NAMALWA (cell line): Measurements from ENCODE around the gene AMACR.

Source experiments
- DNase-seq: peaks from one replicate; pipeline ENCODE4 v3.0.0-alpha.2; 2015; ENCODE audit warnings: low spot score

AMACR gene

DNA sequence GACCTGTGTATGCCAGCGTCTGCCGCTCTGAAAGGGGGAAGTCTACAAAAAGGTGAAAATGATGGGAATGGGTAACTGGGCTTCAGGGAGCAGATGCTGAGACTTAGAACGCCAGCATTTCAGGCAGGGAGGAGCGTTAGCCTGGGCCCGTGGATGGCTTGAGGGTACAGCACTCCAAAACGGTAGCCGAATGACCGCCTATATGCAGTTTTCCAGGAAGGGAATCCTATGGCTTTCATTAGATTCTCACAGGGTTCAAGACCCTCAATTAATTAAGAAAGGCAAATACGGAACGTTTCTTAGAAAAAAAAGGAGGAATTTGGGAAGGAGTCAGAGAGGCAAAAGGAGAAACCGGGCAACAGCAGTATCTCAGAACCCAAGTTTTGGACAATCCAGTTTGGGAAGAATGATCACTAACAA is 639 bp downstream of the AMACR start:
- DNase-seq, result no peak

- no peak for DNase-seq
Measured at GRCh38 chr5:34005681-34006080, 2.2 kb downstream of the AMACR start.

DNA sequence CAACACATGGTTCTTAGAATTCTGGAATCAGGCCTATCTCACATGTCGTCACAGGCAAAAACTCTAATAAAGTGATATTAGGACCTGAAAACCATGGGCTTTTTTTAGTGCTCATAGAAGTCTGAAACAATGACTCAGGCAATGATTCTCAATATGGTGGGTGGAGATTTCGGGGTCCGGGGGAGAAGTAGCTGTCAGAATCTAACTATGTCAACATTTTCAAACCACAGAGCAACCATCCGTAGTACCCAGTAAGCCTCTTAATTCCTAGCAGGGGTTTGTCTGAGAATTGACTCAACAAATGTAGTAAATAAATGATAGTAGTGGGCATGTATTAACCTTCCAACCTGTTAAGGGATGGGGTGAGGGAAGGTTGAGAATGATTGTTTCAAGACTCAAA is 2.6 kb downstream of the AMACR start:
- DNase-seq, result no peak

DNA sequence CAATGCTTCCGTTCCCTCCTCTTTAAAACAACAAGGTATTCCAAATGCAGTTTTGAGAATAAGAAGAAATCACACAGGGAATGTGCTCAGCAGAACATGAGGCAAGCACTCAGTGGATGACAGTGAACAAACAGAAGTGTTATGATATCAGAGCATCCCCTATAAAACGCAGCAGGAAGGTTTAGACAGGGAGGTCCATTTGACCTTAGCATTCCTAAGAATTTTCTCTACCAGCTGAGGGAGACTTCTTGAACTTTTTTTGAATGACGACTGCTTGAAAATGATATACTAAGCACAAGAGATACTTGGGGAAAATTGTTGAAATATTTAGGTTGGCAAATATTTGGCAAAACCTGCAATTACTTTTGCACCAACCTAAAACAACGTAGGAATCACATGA is 3.9 kb downstream of the AMACR start:
- DNase-seq, result no peak

GRCh38 chr5:34002629-34003328 is 5.1 kb downstream of the AMACR start:
- no peak for DNase-seq

DNA sequence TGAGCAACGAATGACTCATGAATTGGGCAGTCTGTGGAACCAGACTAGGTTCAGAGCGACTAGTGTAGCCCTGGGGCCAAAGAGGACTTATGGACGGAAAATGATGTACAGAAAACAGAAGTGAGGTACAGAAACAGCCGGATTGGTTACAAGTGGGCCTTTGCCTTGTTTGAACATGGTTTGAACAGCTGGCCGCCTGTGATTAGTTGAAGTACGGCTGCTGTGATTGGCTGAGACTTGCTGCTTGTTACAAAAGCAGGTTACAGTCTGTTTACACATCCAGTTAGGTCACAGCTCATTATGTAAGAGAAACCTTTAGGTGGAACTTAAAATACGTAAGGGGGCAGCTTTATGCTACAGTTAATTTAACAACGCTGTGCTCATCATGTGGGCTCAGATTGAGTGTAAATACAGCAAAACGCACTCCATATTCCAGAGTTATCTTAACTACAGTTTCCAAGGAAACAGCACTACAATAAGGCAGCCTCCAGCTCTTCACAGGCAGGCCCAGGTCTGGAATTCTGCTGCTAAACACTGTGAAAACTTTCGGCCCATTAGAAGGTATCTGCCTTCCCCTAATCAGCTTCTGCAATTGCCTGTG is 6.5 kb downstream of the AMACR start:
- no peak for DNase-seq

DNA sequence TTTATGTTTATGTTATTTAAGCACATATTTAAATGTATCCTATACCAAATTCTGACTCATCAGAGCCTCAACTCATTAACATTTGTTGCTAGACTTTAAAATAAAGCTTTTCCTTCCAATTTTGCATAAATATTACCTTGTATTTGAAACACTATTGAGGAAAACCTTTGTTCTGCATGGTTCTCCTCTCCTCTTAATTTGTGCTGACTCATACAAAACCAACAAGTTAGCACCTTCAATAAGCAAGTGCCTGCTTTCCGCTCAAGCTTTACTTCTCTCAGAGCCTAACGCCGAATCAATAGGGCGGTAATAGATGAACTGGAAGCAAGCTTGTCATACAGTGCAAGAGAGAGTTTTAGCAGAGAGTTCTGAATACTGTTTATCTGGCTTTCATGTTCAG is 7.9 kb downstream of the AMACR start:
- DNase-seq, result no peak

- peak; percentile 64 for DNase-seq
Measured at GRCh38 chr5:33997331-33997983, 10.4 kb downstream of the AMACR start.

DNA sequence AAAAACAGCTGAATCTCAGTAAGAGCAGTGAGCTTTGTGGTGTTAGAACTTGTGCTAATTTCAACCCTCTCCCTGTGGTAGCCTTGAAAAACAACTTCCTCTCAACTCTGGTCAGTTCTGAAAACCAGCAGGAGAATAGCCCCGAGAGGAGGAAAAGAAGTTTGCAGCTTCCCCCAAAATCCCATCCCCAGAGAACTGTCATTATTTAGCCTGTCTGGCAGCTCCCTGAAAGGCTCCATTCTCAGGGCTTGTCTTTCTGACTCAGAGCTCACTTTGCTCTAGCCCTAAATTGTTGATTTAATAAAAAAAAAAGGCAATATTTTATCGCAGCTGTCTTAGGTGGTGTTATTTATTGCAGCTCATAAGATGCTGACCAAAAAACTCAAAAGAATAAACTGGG is 12.0 kb downstream of the AMACR start:
- DNase-seq, result no peak

GRCh38 chr5:33994845-33995244 is 13.0 kb downstream of the AMACR start:
- no peak for DNase-seq

DNA sequence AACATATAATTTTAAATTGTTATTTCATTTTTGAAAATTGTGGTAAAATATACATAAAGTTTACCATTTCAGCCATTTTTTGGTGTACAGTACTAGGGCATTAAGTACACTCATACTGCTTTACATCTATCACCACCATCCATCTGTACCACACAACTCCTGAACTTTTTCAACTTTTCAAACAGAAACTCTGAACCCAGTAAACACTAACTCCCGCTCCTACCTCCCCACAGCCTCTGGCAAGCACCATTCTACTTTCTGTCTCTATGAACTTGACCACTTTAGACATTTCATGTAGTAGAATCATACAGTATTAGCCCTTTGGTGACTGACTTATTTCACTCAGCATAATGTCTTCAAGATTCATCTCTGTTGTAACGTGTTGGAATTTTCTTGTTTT is 15.0 kb downstream of the AMACR start:
- no peak for DNase-seq

- no peak for DNase-seq
Measured at GRCh38 chr5:33985447-33985846, 22.4 kb downstream of the AMACR start.

DNA sequence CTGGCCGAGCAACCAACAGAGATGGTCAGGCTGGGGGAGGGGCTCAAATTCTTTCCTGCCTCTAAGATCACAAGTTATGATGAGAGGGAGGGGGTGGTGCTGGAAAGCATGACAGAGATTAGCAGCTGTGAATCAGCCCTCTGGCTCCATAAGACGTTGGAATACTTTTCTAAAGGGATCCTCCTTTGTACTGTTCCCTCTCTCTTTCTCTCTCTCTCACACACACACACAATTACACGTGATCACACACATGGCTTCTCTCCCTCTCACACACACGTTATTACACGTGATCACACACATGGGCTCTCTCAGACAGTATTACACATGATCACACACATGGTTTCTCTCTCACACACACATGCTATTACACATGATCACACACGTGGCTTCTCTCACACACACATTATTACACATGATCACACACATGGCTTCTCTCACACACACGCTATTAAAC is 23.2 kb downstream of the AMACR start, which contains the start of gene SLC45A2:
Gene SLC45A2 (minus strand): TSS at position 23 of the 454 bp plus-strand sequence. CDS start 110 bp downstream, outside the sequence.
- no peak for DNase-seq

- no peak for DNase-seq
Measured at GRCh38 chr5:33984178-33984577, 23.7 kb downstream of the AMACR start.

GRCh38 chr5:33981408-33982162 is 26.3 kb downstream of the AMACR start:
- DNase-seq, result no peak

DNA sequence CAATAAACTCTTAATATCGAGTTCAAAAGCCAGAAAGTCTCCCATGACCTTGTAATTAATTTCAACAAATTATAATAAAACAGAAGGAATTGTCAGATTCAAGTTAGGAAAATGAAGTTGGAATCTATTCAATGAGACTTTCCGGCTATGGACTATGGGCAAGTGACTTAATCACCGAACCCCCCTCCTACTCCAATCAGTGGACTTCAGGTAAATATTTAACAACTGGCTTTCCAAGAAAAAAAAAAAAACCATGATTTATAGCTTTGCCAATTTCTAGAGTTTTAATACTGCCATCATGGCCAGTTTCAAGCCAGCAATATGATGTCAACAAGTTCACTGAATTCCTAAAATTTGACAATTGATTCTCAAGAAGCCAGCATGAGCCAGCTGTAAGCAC is 27.8 kb downstream of the AMACR start:
- DNase-seq, result no peak

GRCh38 chr5:33978306-33978705 is 29.5 kb downstream of the AMACR start:
- DNase-seq, result no peak

GRCh38 chr5:33976307-33976706 is 31.5 kb downstream of the AMACR start:
- no peak for DNase-seq

DNA sequence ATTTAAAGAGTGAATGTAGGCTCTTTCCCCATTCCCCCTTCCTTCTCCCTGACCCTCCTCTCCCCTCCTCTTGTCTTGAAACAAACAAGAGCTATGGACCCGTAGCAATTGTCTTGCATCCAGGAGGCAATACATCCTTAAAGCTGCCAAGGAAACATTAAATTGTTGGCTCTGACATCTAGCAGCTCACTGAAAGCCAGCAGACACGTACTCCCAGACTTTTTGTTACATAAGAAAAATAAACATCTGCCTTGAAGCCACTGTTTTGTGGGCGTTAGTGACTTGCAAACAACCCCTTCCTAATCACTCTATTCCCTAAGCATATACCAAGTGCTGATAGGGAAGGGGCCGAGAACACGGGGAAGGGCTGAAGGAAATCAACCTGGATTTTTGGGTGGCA is 32.0 kb downstream of the AMACR start:
- DNase-seq, result no peak

DNA sequence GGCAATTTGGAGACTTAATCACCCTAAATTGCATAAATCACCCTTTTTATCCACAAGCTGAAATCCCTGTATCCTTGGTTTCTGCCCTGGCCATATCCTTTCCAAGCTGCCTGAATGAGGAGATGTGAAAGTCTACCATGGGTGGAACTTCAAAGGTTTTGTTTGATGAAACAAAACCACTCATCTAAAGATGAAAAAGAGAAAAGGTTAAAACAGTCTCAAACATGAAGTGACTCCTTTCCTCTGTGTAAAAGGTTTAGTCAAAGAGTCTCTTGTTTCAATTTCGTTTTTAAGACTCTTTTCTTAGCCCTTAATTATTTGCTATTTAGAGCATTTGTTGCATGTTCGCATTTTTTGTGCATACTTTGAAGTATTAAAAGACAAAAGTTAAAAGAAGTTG is 34.6 kb downstream of the AMACR start:
- no peak for DNase-seq

DNA sequence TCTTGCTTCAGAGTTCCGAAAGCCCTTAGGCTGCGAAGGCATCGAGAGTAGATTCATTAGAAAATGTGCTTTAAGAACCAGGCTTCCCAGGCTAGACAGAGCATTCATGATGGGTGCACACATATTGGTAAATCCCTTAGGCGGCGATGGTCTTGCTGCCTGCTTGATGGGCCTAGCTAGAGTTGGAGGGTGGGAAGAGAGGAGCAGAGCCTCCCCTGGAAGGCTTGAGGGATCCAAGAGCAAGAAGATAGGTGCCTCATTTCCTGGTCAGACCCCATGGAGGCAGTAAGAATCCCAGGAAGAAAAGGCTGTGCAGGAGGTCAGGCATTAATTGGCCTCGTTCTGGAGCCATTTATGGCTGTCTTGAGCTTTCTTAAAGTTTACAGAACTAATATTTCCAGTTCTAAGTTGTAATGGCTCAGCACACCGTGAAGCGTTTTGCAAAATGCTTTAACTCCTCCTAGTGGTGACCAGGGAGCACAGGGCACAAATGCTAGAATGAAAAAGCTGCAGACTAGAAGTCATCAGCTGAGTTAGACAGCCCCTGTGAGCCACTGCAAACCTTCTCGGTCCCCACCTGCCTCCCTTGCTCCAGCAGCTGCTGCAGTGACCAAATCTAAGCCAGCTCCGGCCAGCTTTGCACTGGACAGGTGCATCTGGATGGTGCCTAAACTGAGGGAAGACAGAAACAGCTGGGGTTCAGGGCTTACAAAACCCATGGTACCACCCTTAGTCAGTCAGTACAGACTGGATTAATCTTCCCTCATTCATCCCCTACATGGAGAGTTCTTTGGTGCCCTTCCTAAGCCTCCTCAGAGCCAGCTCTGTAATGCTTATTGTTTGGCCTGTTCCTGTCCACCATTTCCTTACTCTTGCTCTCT is 38.0 kb downstream of the AMACR start:
- DNase-seq, result peak; percentile 53
